ENCODE results near the gene COPG1. TPM values are rescaled to one million over a fixed set of nuclear protein-coding genes. Genes with fewer than 3 reads are reported as not detected.

COPG1 gene
- total and polyA plus RNA-seq, 2 of the 13 experiments (the other 11 are each of a cell fraction or from before 2014, with no cell fraction given): 98.6 to 166 TPM

DNA sequence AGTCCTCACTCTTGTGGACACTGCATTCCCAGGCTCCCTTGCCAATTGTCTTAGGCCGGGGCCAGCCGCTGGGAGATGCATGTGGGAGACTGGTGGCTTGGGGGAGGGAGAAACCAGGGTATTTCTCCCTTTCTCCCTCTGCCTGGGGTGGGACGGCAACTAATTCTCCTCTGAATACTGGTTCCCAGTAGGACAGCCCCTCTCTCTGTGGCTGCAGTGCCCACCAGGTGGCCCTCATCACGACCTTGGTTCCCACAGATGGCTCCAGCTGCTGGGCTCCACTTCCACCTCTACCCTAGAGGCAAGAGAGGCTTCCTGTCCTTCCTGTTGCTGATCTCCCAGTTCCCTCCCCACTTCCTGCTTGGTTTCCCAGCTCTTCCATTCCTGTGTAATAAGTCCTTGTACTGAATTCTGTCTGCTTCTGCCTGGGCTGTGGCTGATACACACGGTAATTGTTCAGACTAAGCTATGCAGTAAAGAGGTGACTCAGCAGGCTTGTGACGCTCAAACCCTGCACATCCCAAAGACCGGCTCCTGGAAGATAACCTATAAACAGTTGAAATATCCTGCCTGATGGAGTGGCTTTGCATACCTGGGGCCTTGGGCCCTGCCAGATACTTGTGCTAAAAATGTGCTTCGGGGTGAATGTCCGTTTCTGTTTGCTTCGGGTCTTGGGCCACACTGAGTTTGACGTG lies 20.4 kb upstream of the COPG1 start (continued):
- TF ChIP-seq, protein P1, sequence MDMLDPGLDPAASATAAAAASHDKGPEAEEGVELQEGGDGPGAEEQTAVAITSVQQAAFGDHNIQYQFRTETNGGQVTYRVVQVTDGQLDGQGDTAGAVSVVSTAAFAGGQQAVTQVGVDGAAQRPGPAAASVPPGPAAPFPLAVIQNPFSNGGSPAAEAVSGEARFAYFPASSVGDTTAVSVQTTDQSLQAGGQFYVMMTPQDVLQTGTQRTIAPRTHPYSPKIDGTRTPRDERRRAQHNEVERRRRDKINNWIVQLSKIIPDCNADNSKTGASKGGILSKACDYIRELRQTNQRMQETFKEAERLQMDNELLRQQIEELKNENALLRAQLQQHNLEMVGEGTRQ (IDR thresholded peaks at IDR 0.05; ENCODE audit: low read depth, low read length): no peak
- TF ChIP-seq, protein P1 (CRISPR knock-in tag; IDR thresholded peaks at IDR 0.05; ENCODE audit: borderline replicate concordance): no peak
- peak; percentile 36; the same call in 1 of the 2 replicates for TF ChIP-seq MED1 (CRISPR knock-in tag; IDR thresholded peaks at IDR 0.05)
- TF ChIP-seq ZNF883 (CRISPR knock-in tag; IDR thresholded peaks at IDR 0.05; ENCODE audit: not compliant biosample characterization): no peak
- no peak for TF ChIP-seq ZSCAN25 (CRISPR knock-in tag; IDR thresholded peaks at IDR 0.05)
- no peak for TF ChIP-seq GPN1 (CRISPR knock-in tag; IDR thresholded peaks at IDR 0.05; ENCODE audit: borderline replicate concordance)
- TF ChIP-seq ERF (CRISPR knock-in tag; IDR thresholded peaks at IDR 0.05): 0 out of 2 replicates have a peak, but pooled peaks have one; percentile 14
- no peak for TF ChIP-seq SIN3A (IDR thresholded peaks at IDR 0.05; ENCODE audit: borderline replicate concordance, low read depth, low read length)
- no peak for TF ChIP-seq TOPORS (CRISPR knock-in tag; IDR thresholded peaks at IDR 0.05)
- no peak for TF ChIP-seq GZF1 (CRISPR knock-in tag; IDR thresholded peaks at IDR 0.05)
- TF ChIP-seq, protein P2, sequence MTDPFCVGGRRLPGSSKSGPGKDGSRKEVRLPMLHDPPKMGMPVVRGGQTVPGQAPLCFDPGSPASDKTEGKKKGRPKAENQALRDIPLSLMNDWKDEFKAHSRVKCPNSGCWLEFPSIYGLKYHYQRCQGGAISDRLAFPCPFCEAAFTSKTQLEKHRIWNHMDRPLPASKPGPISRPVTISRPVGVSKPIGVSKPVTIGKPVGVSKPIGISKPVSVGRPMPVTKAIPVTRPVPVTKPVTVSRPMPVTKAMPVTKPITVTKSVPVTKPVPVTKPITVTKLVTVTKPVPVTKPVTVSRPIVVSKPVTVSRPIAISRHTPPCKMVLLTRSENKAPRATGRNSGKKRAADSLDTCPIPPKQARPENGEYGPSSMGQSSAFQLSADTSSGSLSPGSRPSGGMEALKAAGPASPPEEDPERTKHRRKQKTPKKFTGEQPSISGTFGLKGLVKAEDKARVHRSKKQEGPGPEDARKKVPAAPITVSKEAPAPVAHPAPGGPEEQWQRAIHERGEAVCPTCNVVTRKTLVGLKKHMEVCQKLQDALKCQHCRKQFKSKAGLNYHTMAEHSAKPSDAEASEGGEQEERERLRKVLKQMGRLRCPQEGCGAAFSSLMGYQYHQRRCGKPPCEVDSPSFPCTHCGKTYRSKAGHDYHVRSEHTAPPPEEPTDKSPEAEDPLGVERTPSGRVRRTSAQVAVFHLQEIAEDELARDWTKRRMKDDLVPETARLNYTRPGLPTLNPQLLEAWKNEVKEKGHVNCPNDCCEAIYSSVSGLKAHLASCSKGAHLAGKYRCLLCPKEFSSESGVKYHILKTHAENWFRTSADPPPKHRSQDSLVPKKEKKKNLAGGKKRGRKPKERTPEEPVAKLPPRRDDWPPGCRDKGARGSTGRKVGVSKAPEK (CRISPR knock-in tag; IDR thresholded peaks at IDR 0.05; ENCODE audit: borderline replicate concordance): 0 out of 2 replicates have a peak, but pooled peaks have one; percentile 39
- TF ChIP-seq ZNF264 (CRISPR knock-in tag; IDR thresholded peaks at IDR 0.05): no peak
- TF ChIP-seq, protein P3, sequence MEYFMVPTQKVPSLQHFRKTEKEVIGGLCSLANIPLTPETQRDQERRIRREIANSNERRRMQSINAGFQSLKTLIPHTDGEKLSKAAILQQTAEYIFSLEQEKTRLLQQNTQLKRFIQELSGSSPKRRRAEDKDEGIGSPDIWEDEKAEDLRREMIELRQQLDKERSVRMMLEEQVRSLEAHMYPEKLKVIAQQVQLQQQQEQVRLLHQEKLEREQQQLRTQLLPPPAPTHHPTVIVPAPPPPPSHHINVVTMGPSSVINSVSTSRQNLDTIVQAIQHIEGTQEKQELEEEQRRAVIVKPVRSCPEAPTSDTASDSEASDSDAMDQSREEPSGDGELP (IDR thresholded peaks at IDR 0.05; ENCODE audit: borderline replicate concordance, low read depth): peak; percentile 36; the same call in 1 of the 2 replicates
- no peak for TF ChIP-seq SP2 (CRISPR knock-in tag; IDR thresholded peaks at IDR 0.05)
- TF ChIP-seq, protein P4, sequence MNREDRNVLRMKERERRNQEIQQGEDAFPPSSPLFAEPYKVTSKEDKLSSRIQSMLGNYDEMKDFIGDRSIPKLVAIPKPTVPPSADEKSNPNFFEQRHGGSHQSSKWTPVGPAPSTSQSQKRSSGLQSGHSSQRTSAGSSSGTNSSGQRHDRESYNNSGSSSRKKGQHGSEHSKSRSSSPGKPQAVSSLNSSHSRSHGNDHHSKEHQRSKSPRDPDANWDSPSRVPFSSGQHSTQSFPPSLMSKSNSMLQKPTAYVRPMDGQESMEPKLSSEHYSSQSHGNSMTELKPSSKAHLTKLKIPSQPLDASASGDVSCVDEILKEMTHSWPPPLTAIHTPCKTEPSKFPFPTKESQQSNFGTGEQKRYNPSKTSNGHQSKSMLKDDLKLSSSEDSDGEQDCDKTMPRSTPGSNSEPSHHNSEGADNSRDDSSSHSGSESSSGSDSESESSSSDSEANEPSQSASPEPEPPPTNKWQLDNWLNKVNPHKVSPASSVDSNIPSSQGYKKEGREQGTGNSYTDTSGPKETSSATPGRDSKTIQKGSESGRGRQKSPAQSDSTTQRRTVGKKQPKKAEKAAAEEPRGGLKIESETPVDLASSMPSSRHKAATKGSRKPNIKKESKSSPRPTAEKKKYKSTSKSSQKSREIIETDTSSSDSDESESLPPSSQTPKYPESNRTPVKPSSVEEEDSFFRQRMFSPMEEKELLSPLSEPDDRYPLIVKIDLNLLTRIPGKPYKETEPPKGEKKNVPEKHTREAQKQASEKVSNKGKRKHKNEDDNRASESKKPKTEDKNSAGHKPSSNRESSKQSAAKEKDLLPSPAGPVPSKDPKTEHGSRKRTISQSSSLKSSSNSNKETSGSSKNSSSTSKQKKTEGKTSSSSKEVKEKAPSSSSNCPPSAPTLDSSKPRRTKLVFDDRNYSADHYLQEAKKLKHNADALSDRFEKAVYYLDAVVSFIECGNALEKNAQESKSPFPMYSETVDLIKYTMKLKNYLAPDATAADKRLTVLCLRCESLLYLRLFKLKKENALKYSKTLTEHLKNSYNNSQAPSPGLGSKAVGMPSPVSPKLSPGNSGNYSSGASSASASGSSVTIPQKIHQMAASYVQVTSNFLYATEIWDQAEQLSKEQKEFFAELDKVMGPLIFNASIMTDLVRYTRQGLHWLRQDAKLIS (CRISPR knock-in tag; IDR thresholded peaks at IDR 0.05): no peak
- no peak for TF ChIP-seq ZNF383 (CRISPR knock-in tag; IDR thresholded peaks at IDR 0.05; ENCODE audit: borderline replicate concordance)
- no peak for TF ChIP-seq EP300 (IDR thresholded peaks at IDR 0.05; ENCODE audit: low read depth in 2 of 2, low read length in 2 of 2)
- no peak for TF ChIP-seq EP300 (CRISPR knock-in tag; IDR thresholded peaks at IDR 0.05; ENCODE audit: borderline replicate concordance)
